Transverse colon (tissue), 4 donors: ENCODE measurements around the gene UGT1A5. TPM values are rescaled to one million over a fixed set of nuclear protein-coding genes. Genes with fewer than 3 reads are reported as not detected.

Source experiments
- DNase-seq: peaks from one replicate; pipeline ENCODE4 v3.0.0-alpha.2; 2019
- H3K27ac ChIP-seq, 4 donors: fragments of 200-600 bp; sonication (generic); 2 replicates each; pipeline ENCODE4 v1.5.1; 2016 to 2018; ENCODE audit warnings: inconsistent platforms in 4 of 4
- H3K27me3 ChIP-seq: fragments of 200-600 bp; sonication (generic); 2 replicates; pipeline ENCODE4 v1.5.1; 2017; ENCODE audit warnings: inconsistent platforms
- H3K36me3 ChIP-seq, 4 donors: fragments of 200-600 bp; sonication (generic); 2 replicates each; pipeline ENCODE4 v1.5.1; 2017 to 2019; ENCODE audit warnings: inconsistent platforms in 4 of 4
- H3K4me1 ChIP-seq, 4 donors: fragments of 200-600 bp; sonication (generic); 2 replicates each; pipeline ENCODE4 v1.5.1; 2017 to 2020; ENCODE audit warnings: inconsistent platforms in 4 of 4
- H3K4me3 ChIP-seq, 4 donors: fragments of 200-600 bp; sonication (generic); 1 replicate in 1 of 4; 2 replicates in 3 of 4; pipeline versions ENCODE4 v1.5.1 to v1.6.1; 2017 to 2019; ENCODE audit warnings: inconsistent platforms in 4 of 4
- H3K9me3 ChIP-seq, 2 donors: fragments of 200-600 bp; sonication (generic); 2 replicates each; pipeline ENCODE4 v1.5.1; 2017 to 2019; ENCODE audit warnings: inconsistent platforms in 2 of 2
- CTCF ChIP-seq, 5 experiments: fragments of 200-600 bp in 3 of 5; fragments of 450-650 bp in 2 of 5; sonication (generic) in 3 of 5; IDR thresholded peaks; 1 replicate in 2 of 5; 2 replicates in 3 of 5; pipeline ENCODE4 v1.5.1; 2016 to 2017; ENCODE audit warnings: antibody characterized with exemption in 5 of 5, inconsistent platforms in 3 of 5, mild to moderate bottlenecking in 2 of 5, moderate library complexity in 1 of 5
- EP300 ChIP-seq: sonication (generic); formaldehyde crosslinking; IDR thresholded peaks from one replicate; pipeline ENCODE4 v1.6.1; 2017; ENCODE audit warnings: antibody characterized with exemption, low read depth
- POLR2A ChIP-seq: fragments of 450-650 bp; IDR thresholded peaks from one replicate; pipeline ENCODE4 v1.6.1; 2016; ENCODE audit warnings: antibody characterized with exemption, mild to moderate bottlenecking, moderate library complexity
- POLR2AphosphoS5 ChIP-seq, 3 donors: sonication (generic); formaldehyde crosslinking; IDR thresholded peaks; one replicate each; pipeline ENCODE4 v1.6.1; 2016; ENCODE audit warnings: antibody characterized with exemption in 3 of 3
- WGBS, 2 donors: methylation state at CpG; one replicate each; pipeline ENCODE4 v1.1.5; 2018; ENCODE audit warnings: low coverage in 1 of 2; 5-methylcytosine and 5-hydroxymethylcytosine counted together
- in situ Hi-C, 4 donors: fragments of 200-750 bp; cut with MboI; loops; one replicate each; pipeline versions ENCODE4 v1.15.0 to v1.15.1; 2017; ENCODE audit warnings: low sequenced_read_pairs in 3 of 4, low pct_ligation_motif_present in 1 of 4, low pct_unique_long_range_greater_than_20kb in 1 of 4
- intact Hi-C: fragments of 100-400 bp; cut with DNase I; formaldehyde crosslinking; loops from one replicate; pipeline ENCODE4 v1.15.1; 2023; ENCODE audit warnings: low total_unique reads
- total RNA-seq, 4 donors: library from RNA; depleted of rRNA; stranded (reverse); fragments of >200 nt; gene quantifications; one replicate each; pipeline ENCODE4 v1.1.0, GENCODE V29; 2016

The UGT1A5 gene
- total RNA-seq, 4 donors from 2014 or later: 3.2 to 18.3 (median 7.9) TPM

- Histone ChIP-seq H3K4me1 (no peaks in the 10 kb centered on the region), H3K27ac (no peak within 1 kb of the TSS), H3K27me3 (no peaks in the 10 kb centered on the region), H3K4me3 (no peak within 1 kb of the TSS), H3K36me3 (no peaks in the 10 kb centered on the region), H3K9me3 (no peaks in the 10 kb centered on the region)
- intact Hi-C loops (no loop called here), in situ Hi-C loops (no loop called here)
- DNase-seq: no peak
- WGBS, 2 donors: 84 to 88% methylated on average over 3 to 5 of the region's 5 CpGs
- TF ChIP-seq POLR2A (no peak), POLR2AphosphoS5 (IDR thresholded peaks at IDR 0.05) (no peak), CTCF (IDR thresholded peaks at IDR 0.05) (no peak), EP300 (no peak)
These were observed 41.2 kb upstream of the UGT1A5 start, which contains the start of gene UGT1A9 for GRCh38 chr2:233671290-233672161. UGT1A9 (plus strand) TSS chr2:233671898; CDS start chr2:233671935, 37 bp downstream.

GRCh38 chr2:233672886-233673285 lies 39.8 kb upstream of the UGT1A5 start:
- intact Hi-C loops: no loop called here
- H3K4me1 ChIP-seq: no peaks in the 10 kb centered on the region
- no peak overlapping the region for H3K4me3 ChIP-seq
- DNase-seq: no peak
- no peaks in the 10 kb centered on the region for H3K27me3 ChIP-seq
- in situ Hi-C loops: no loop called here
- TF ChIP-seq POLR2A: no peak
- no peak for TF ChIP-seq POLR2AphosphoS5 (IDR thresholded peaks at IDR 0.05)
- TF ChIP-seq EP300: no peak
- no peak for TF ChIP-seq CTCF (IDR thresholded peaks at IDR 0.05)
- no peaks in the 10 kb centered on the region for H3K36me3 ChIP-seq
- 73 to 86% methylated on average over 3 of the region's 3 CpGs for WGBS, 2 donors
- H3K9me3 ChIP-seq: no peaks in the 10 kb centered on the region
- H3K27ac ChIP-seq: no peak overlapping the region

- in situ Hi-C loops (no loop called here), intact Hi-C loops (no loop called here)
- no peaks in the 10 kb centered on the region for H3K9me3 ChIP-seq
- no peaks in the 10 kb centered on the region for H3K27me3 ChIP-seq
- no peak overlapping the region for H3K27ac ChIP-seq
- no peaks in the 10 kb centered on the region for H3K4me1 ChIP-seq
- TF ChIP-seq EP300 (no peak), POLR2A (no peak), CTCF (IDR thresholded peaks at IDR 0.05) (no peak), POLR2AphosphoS5 (IDR thresholded peaks at IDR 0.05) (no peak)
- H3K36me3 ChIP-seq: no peaks in the 10 kb centered on the region
- DNase-seq: no peak
- H3K4me3 ChIP-seq: no peak overlapping the region
These were observed 38.8 kb upstream of the UGT1A5 start for GRCh38 chr2:233673896-233674295.

GRCh38 chr2:233674314-233674713 lies 38.4 kb upstream of the UGT1A5 start:
- in situ Hi-C loops: no loop called here
- Histone ChIP-seq H3K9me3 (no peaks in the 10 kb centered on the region), H3K27me3 (no peaks in the 10 kb centered on the region), H3K4me1 (no peaks in the 10 kb centered on the region), H3K4me3 (no peak overlapping the region), H3K36me3 (no peaks in the 10 kb centered on the region), H3K27ac (no peak overlapping the region)
- TF ChIP-seq CTCF (IDR thresholded peaks at IDR 0.05): no peak
- no peak for TF ChIP-seq POLR2AphosphoS5 (IDR thresholded peaks at IDR 0.05)
- no peak for TF ChIP-seq POLR2A
- TF ChIP-seq EP300: no peak
- intact Hi-C loops: no loop called here
- DNase-seq: no peak
- WGBS, 2 donors: 44 to 56% methylated on average over 1 of the region's 1 CpG
